ENCODE data around the gene CIDEC. TPM values are rescaled to one million over a fixed set of nuclear protein-coding genes. Genes with fewer than 3 reads are reported as not detected.
A peak's percentile ranks its signal among the peaks of the same experiment; 100 is the strongest.

CIDEC gene
- total RNA-seq: not detected
- long read RNA-seq: 0 reads

GRCh38 chr3:9879830-9880549 lies at the start of gene CIDEC:
TSS of gene CIDEC (minus strand) at chr3:9880253. CDS start at chr3:9878486, 1,767 bp downstream.
- intact Hi-C loops (cut with DNase I): no loop called here
- ATAC-seq (no peak), DNase-seq (no peak)
- H3K4me3 ChIP-seq: no peak within 1 kb of the TSS
- no peaks in the 10 kb centered on the region for H3K27me3 ChIP-seq
- H3K27ac ChIP-seq: no peak within 1 kb of the TSS
- TF ChIP-seq, protein P1, sequence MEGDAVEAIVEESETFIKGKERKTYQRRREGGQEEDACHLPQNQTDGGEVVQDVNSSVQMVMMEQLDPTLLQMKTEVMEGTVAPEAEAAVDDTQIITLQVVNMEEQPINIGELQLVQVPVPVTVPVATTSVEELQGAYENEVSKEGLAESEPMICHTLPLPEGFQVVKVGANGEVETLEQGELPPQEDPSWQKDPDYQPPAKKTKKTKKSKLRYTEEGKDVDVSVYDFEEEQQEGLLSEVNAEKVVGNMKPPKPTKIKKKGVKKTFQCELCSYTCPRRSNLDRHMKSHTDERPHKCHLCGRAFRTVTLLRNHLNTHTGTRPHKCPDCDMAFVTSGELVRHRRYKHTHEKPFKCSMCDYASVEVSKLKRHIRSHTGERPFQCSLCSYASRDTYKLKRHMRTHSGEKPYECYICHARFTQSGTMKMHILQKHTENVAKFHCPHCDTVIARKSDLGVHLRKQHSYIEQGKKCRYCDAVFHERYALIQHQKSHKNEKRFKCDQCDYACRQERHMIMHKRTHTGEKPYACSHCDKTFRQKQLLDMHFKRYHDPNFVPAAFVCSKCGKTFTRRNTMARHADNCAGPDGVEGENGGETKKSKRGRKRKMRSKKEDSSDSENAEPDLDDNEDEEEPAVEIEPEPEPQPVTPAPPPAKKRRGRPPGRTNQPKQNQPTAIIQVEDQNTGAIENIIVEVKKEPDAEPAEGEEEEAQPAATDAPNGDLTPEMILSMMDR (IDR thresholded peaks at IDR 0.05): no peak
- H3K36me3 ChIP-seq: no peaks in the 10 kb centered on the region
- H3K4me1 ChIP-seq: no peaks in the 10 kb centered on the region
- no peaks in the 10 kb centered on the region for H3K9me3 ChIP-seq

- Histone ChIP-seq H3K27me3 (no peaks in the 10 kb centered on the region), H3K27ac (no peak overlapping the region), H3K9me3 (no peaks in the 10 kb centered on the region), H3K4me3 (no peak overlapping the region), H3K4me1 (peaks cover 6% of the 10 kb centered on the region), H3K36me3 (peaks cover 20% of the 10 kb centered on the region)
- no peak for ATAC-seq
- TF ChIP-seq, protein P1 (IDR thresholded peaks at IDR 0.05): no peak
- no peak for DNase-seq
- intact Hi-C loops (cut with DNase I): no loop called here
Observed at GRCh38 chr3:9928158-9928557, 48.1 kb upstream of the CIDEC start.

DNA sequence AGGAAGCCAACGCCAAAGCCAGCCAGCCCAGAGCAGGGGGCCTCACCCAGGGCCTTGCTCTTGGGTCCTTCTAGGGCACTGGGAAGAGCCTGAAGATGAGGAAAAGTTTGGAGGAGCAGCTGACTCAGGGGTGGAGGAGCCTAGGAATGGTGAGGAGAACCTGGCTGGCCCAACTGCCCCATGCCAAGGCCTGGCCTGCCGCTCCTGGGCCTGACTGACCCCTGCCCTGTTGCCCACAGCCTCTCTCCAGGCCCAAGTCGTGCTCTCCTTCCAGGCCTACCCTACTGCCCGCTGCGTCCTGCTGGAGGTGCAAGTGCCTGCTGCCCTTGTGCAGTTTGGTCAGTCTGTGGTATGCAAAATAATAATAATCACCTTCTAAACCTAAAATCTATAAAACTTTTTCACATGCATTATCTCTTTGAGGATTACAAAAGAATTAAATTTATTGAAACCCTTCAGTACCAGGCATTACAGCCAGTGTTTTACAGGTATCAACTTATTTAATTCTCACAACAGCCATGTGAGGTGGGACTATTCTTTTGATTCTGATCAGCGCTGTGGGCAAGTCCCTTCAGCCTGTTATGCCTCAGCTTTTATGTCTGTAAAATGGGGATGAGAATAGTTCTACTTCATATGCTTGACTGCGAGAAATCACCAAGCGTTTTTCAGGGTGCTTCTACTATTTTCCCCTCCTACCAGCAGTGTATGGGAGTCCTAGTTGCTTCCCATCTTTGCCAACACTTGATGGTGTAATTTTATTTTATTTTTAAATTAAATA lies 38.4 kb upstream of the CIDEC start:
- intact Hi-C loops (cut with DNase I): no loop called here
- DNase-seq: no peak
- no peak overlapping the region for H3K27ac ChIP-seq
- H3K4me1 ChIP-seq: peaks cover 39% of the 10 kb centered on the region
- H3K9me3 ChIP-seq: no peaks in the 10 kb centered on the region
- no peaks in the 10 kb centered on the region for H3K36me3 ChIP-seq
- H3K27me3 ChIP-seq: no peaks in the 10 kb centered on the region
- TF ChIP-seq, protein P1 (IDR thresholded peaks at IDR 0.05): no peak
- peak overlapping the region; percentile 57 for H3K4me3 ChIP-seq
- ATAC-seq: no peak

DNA sequence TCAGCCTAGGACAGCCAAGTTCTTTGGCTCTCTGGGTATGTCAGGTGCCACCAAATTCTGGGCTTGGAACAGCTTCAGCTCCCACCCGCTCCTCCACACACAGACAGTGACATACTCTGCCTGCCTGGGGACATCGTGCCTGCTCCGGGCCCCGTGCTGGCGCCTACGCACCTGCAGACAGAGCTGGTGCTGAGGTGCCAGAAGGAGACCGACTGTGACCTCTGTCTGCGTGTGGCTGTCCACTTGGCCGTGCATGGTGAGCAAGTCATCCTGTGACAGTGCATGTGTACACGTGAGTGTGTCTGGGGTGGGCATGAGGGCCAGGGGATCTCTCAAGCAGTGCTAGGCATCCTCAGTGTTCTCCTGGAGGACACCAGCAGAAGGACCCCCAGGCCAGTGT lies 37.8 kb upstream of the CIDEC start:
- DNase-seq: no peak
- no peaks in the 10 kb centered on the region for H3K9me3 ChIP-seq
- peak overlapping the region; percentile 71 for H3K27ac ChIP-seq
- H3K4me3 ChIP-seq: peak overlapping the region; percentile 57
- no peaks in the 10 kb centered on the region for H3K36me3 ChIP-seq
- no peaks in the 10 kb centered on the region for H3K27me3 ChIP-seq
- no peak for ATAC-seq
- TF ChIP-seq, protein P1 (IDR thresholded peaks at IDR 0.05): no peak
- peaks cover 39% of the 10 kb centered on the region for H3K4me1 ChIP-seq
- intact Hi-C loops (cut with DNase I): no loop called here

- Histone ChIP-seq H3K9me3 (no peaks in the 10 kb centered on the region), H3K4me3 (peak within 1 kb of the TSS; percentile 57), H3K36me3 (no peaks in the 10 kb centered on the region), H3K27ac (peak within 1 kb of the TSS; percentile 71), H3K27me3 (no peaks in the 10 kb centered on the region), H3K4me1 (peaks cover 39% of the 10 kb centered on the region)
- ATAC-seq (peak; percentile 88), DNase-seq (peak; percentile 92)
- TF ChIP-seq, protein P1 (IDR thresholded peaks at IDR 0.05): no peak
- intact Hi-C loops (cut with DNase I): no loop called here
Observed at GRCh38 chr3:9916734-9917680, 37.0 kb upstream of the CIDEC start, which contains the start of gene IL17RC. TSS of gene IL17RC (plus strand) at chr3:9917098. CDS start at chr3:9917316, 218 bp downstream.
